OCI-LY1 (cell line): ENCODE measurements around the gene P2RX6.

Source experiments
- H2AFZ ChIP-seq: fragments of 200-600 bp; sonication (generic), shearing (Covaris generic); 2 replicates; pipeline ENCODE4 v1.6.0; 2014; ENCODE audit warnings: antibody characterized with exemption, mild to moderate bottlenecking, low read length
- H3F3A ChIP-seq: fragments of 200-600 bp; sonication (generic), shearing (Covaris generic); 2 replicates; pipeline ENCODE4 v1.6.0; 2014; ENCODE audit warnings: mild to moderate bottlenecking, antibody characterized with exemption, low read length, moderate library complexity; ENCODE audit not compliant: insufficient read depth
- H3K27ac ChIP-seq: fragments of 200-600 bp; sonication (generic); 2 replicates; pipeline ENCODE4 v1.5.1; 2014; ENCODE audit warnings: low read length, mixed run types, mild to moderate bottlenecking, low read depth; ENCODE audit not compliant: poor library complexity, severe bottlenecking
- H3K27me3 ChIP-seq: fragments of 200-600 bp; sonication (generic); 2 replicates; pipeline ENCODE4 v1.6.0; 2014; ENCODE audit warnings: antibody characterized with exemption, mild to moderate bottlenecking, low read length, moderate library complexity; ENCODE audit not compliant: insufficient read depth
- H3K36me3 ChIP-seq: fragments of 200-600 bp; sonication (generic); 2 replicates; pipeline ENCODE4 v1.6.1; 2014; ENCODE audit warnings: mild to moderate bottlenecking, antibody characterized with exemption, low read length, moderate library complexity, mixed read lengths; ENCODE audit not compliant: insufficient read depth
- H3K4me1 ChIP-seq: fragments of 200-600 bp; sonication (generic); 2 replicates; pipeline ENCODE4 v1.5.1; 2014; ENCODE audit warnings: mild to moderate bottlenecking, low read length, moderate library complexity; ENCODE audit not compliant: insufficient read depth, severe bottlenecking
- H3K4me2 ChIP-seq: fragments of 200-600 bp; sonication (generic), shearing (Covaris generic); 2 replicates; pipeline ENCODE4 v1.6.1; 2014; ENCODE audit warnings: low read length
- H3K4me3 ChIP-seq: fragments of 200-600 bp; sonication (generic); 2 replicates; pipeline ENCODE4 v1.5.1; 2014; ENCODE audit warnings: low read length, low read depth, mild to moderate bottlenecking, mixed read lengths; ENCODE audit not compliant: poor library complexity, severe bottlenecking
- H3K79me2 ChIP-seq: fragments of 200-600 bp; shearing (Covaris generic); 2 replicates; pipeline ENCODE4 v1.6.1; 2016; ENCODE audit warnings: mixed run types, low read length, mixed read lengths; ENCODE audit not compliant: insufficient read depth
- H3K9ac ChIP-seq: fragments of 200-600 bp; sonication (generic), shearing (Covaris generic); 2 replicates; pipeline ENCODE4 v1.6.1; 2014; ENCODE audit warnings: mild to moderate bottlenecking, low read length, mixed read lengths
- H3K9me2 ChIP-seq: fragments of 200-600 bp; sonication (generic), shearing (Covaris generic); 2 replicates; pipeline ENCODE4 v1.6.1; 2014; ENCODE audit warnings: low read depth, mild to moderate bottlenecking, low read length, mixed read lengths
- H3K9me3 ChIP-seq: fragments of 200-600 bp; shearing (Covaris generic); 2 replicates; pipeline ENCODE4 v1.6.1; 2014; ENCODE audit warnings: low read length, mixed read lengths
- H4K20me1 ChIP-seq: fragments of 200-600 bp; sonication (generic), shearing (Covaris generic); 2 replicates; pipeline ENCODE4 v1.6.0; 2016; ENCODE audit warnings: mild to moderate bottlenecking, low read length; ENCODE audit not compliant: insufficient read depth
- CTCF ChIP-seq: fragments of 200-600 bp; sonication (generic), shearing (Covaris generic); IDR thresholded peaks from 2 replicates; pipeline ENCODE4 v1.5.1; 2017; ENCODE audit warnings: mild to moderate bottlenecking, antibody characterized with exemption, low read length, moderate library complexity, mixed read lengths
- EZH2 ChIP-seq: fragments of 200-600 bp; sonication (generic), shearing (Covaris generic); IDR thresholded peaks from 2 replicates; pipeline ENCODE4 v1.8.0; 2017; ENCODE audit warnings: borderline replicate concordance, mixed run types, mild to moderate bottlenecking, antibody characterized with exemption, low read length, moderate library complexity, mixed read lengths

P2RX6 gene

GRCh38 chr22:20972933-20973577 lies 41.9 kb upstream of the P2RX6 start:
- TF ChIP-seq CTCF (no peak), EZH2 (no peak)
- no peak overlapping the region for H3K9ac ChIP-seq

GRCh38 chr22:20973634-20974286 lies 41.2 kb upstream of the P2RX6 start:
- no peaks in the 10 kb centered on the region for H3K4me1 ChIP-seq
- H2AFZ ChIP-seq: no peak overlapping the region
- no peaks in the 10 kb centered on the region for H3K36me3 ChIP-seq
- no peak overlapping the region for H3K4me3 ChIP-seq
- H3F3A ChIP-seq: no peaks in the 10 kb centered on the region
- no peaks in the 10 kb centered on the region for H4K20me1 ChIP-seq
- H3K9ac ChIP-seq: no peak overlapping the region
- peaks cover 5% of the 10 kb centered on the region for H3K9me3 ChIP-seq
- H3K27me3 ChIP-seq: peaks cover 8% of the 10 kb centered on the region
- H3K9me2 ChIP-seq: no peaks in the 10 kb centered on the region
- no peak overlapping the region for H3K4me2 ChIP-seq
- no peaks in the 10 kb centered on the region for H3K79me2 ChIP-seq
- no peak for TF ChIP-seq CTCF
- no peak for TF ChIP-seq EZH2
- H3K27ac ChIP-seq: no peak overlapping the region

More at GRCh38 chr22:20972933-20973577, 41.9 kb upstream of the P2RX6 start:
- Histone ChIP-seq H3K27ac (no peak overlapping the region), H2AFZ (no peak overlapping the region), H4K20me1 (no peaks in the 10 kb centered on the region), H3K79me2 (no peaks in the 10 kb centered on the region), H3K9me3 (no peaks in the 10 kb centered on the region), H3K27me3 (peaks cover 8% of the 10 kb centered on the region), H3F3A (no peaks in the 10 kb centered on the region), H3K36me3 (no peaks in the 10 kb centered on the region), H3K4me3 (no peak overlapping the region), H3K9me2 (no peaks in the 10 kb centered on the region), H3K4me1 (no peaks in the 10 kb centered on the region), H3K4me2 (no peak overlapping the region)

- peaks cover 9% of the 10 kb centered on the region for H3K9me3 ChIP-seq
- H3K36me3 ChIP-seq: no peaks in the 10 kb centered on the region
- H3K4me1 ChIP-seq: no peaks in the 10 kb centered on the region
- no peak overlapping the region for H3K4me2 ChIP-seq
- no peaks in the 10 kb centered on the region for H3K79me2 ChIP-seq
- TF ChIP-seq EZH2 (no peak), CTCF (no peak)
- H3K9ac ChIP-seq: no peak overlapping the region
- no peak overlapping the region for H3K27ac ChIP-seq
- no peak overlapping the region for H2AFZ ChIP-seq
- no peak overlapping the region for H3K4me3 ChIP-seq
- peaks cover 4% of the 10 kb centered on the region for H3K27me3 ChIP-seq
- H4K20me1 ChIP-seq: no peaks in the 10 kb centered on the region
- H3K9me2 ChIP-seq: no peaks in the 10 kb centered on the region
- no peaks in the 10 kb centered on the region for H3F3A ChIP-seq
Observed at GRCh38 chr22:20974336-20974955, 40.5 kb upstream of the P2RX6 start.
